Testis (tissue), 2 donors: Measurements from ENCODE around the gene TBPL2.

Source experiments
- CTCF ChIP-seq, 3 experiments: fragments of 450-650 bp in 2 of 3; fragments of 200-600 bp in 1 of 3; sonication (generic) in 1 of 3; IDR thresholded peaks; one replicate each; pipeline ENCODE4 v1.5.1; 2016 to 2019; ENCODE audit warnings: antibody characterized with exemption in 3 of 3, mild to moderate bottlenecking in 2 of 3, moderate library complexity in 1 of 3
- POLR2A ChIP-seq: fragments of 450-650 bp; IDR thresholded peaks from one replicate; pipeline ENCODE4 v1.6.1; 2017; ENCODE audit warnings: antibody characterized with exemption, mild to moderate bottlenecking, moderate library complexity

GRCh38 chr14:55382483-55382882 lies 57.9 kb downstream of the TBPL2 start:
- TF ChIP-seq CTCF (IDR thresholded peaks at IDR 0.05) (no peak), POLR2A (no peak)
